HS-5 (cell line): ENCODE measurements around the gene LAMC1.
A peak's percentile ranks its signal among the peaks of the same experiment; 100 is the strongest.

Experiments
- DNase-seq: peaks from one replicate; pipeline ENCODE4 v3.0.0-alpha.2; 2012; ENCODE audit warnings: low read depth

The LAMC1 gene

GRCh38 chr1:183023146-183023600, at the start of gene LAMC1:
TSS of gene LAMC1 (plus strand) at chr1:183023420. CDS start at chr1:183023717, 297 bp downstream.
- no peak for DNase-seq

- DNase-seq, result no peak
Measured at GRCh38 chr1:182974506-182975191, 48.6 kb upstream of the LAMC1 start.

GRCh38 chr1:182977480-182977879, 45.7 kb upstream of the LAMC1 start:
- DNase-seq, result no peak

- no peak for DNase-seq
Measured at GRCh38 chr1:182978151-182978853, 44.9 kb upstream of the LAMC1 start.

- no peak for DNase-seq
Measured at GRCh38 chr1:182984138-182984537, 39.1 kb upstream of the LAMC1 start.

GRCh38 chr1:182984621-182985020, 38.6 kb upstream of the LAMC1 start:
- no peak for DNase-seq

GRCh38 chr1:182985876-182986275, 37.3 kb upstream of the LAMC1 start:
- no peak for DNase-seq

GRCh38 chr1:182990413-182991144, 32.6 kb upstream of the LAMC1 start:
- DNase-seq, result peak; percentile 29

GRCh38 chr1:182993746-182994145, 29.5 kb upstream of the LAMC1 start:
- no peak for DNase-seq

- no peak for DNase-seq
Measured at GRCh38 chr1:182995894-182996293, 27.3 kb upstream of the LAMC1 start.

GRCh38 chr1:182996816-182997215, 26.4 kb upstream of the LAMC1 start:
- DNase-seq, result no peak

- DNase-seq, result no peak
Measured at GRCh38 chr1:182998482-182998881, 24.7 kb upstream of the LAMC1 start.

GRCh38 chr1:183000167-183000962, 22.9 kb upstream of the LAMC1 start:
- DNase-seq, result no peak

GRCh38 chr1:183002267-183002666, 21.0 kb upstream of the LAMC1 start:
- DNase-seq, result no peak

GRCh38 chr1:183002797-183003196, 20.4 kb upstream of the LAMC1 start:
- no peak for DNase-seq

- DNase-seq, result no peak
Measured at GRCh38 chr1:183003203-183003602, 20.0 kb upstream of the LAMC1 start.

GRCh38 chr1:183004141-183004540, 19.1 kb upstream of the LAMC1 start:
- no peak for DNase-seq

- DNase-seq, result no peak
Measured at GRCh38 chr1:183011859-183012258, 11.4 kb upstream of the LAMC1 start.

GRCh38 chr1:183012301-183012994, 10.8 kb upstream of the LAMC1 start:
- no peak for DNase-seq

GRCh38 chr1:183019139-183019740, 4.0 kb upstream of the LAMC1 start:
- DNase-seq, result no peak

- no peak for DNase-seq
Measured at GRCh38 chr1:183019860-183020259, 3.4 kb upstream of the LAMC1 start.
